Dedifferentiated amniotic fluid mesenchymal stem cell (primary cell): ENCODE results near the gene FAM193A.
"Not testable (repeated sequence)": the region's sequence is repeated elsewhere in the genome, so short reads cannot be mapped to it uniquely, and the experiment has no call there.

Source experiments
- DNase-seq: peaks from one replicate; pipeline ENCODE4 v3.0.0-alpha.2; 2016; ENCODE audit errors: extremely low spot score

The FAM193A gene

GRCh38 chr4:2536193-2537010 is at the start of gene FAM193A:
Gene FAM193A (plus strand): TSS chr4:2536647. CDS start chr4:2536916, 269 bp downstream.
- peak; percentile 99 for DNase-seq

- no peak for DNase-seq
Observed at GRCh38 chr4:2486981-2487380, 49.5 kb upstream of the FAM193A start.

- no peak for DNase-seq
Observed at GRCh38 chr4:2487632-2488031, 48.8 kb upstream of the FAM193A start.

GRCh38 chr4:2489081-2489805 is 47.2 kb upstream of the FAM193A start:
- no peak for DNase-seq

GRCh38 chr4:2489841-2490552 is 46.5 kb upstream of the FAM193A start:
- DNase-seq = no peak

GRCh38 chr4:2492970-2493369 is 43.5 kb upstream of the FAM193A start:
- DNase-seq = no peak

GRCh38 chr4:2494992-2495391 is 41.5 kb upstream of the FAM193A start:
- no peak for DNase-seq

- no peak for DNase-seq
Observed at GRCh38 chr4:2497324-2497723, 39.1 kb upstream of the FAM193A start.

- DNase-seq = no peak
Observed at GRCh38 chr4:2497931-2498330, 38.5 kb upstream of the FAM193A start.

- no peak for DNase-seq
Observed at GRCh38 chr4:2500547-2500946, 35.9 kb upstream of the FAM193A start.

- no peak for DNase-seq
Observed at GRCh38 chr4:2501034-2501594, 35.3 kb upstream of the FAM193A start.

GRCh38 chr4:2503809-2504208 is 32.6 kb upstream of the FAM193A start:
- no peak for DNase-seq

GRCh38 chr4:2507259-2507658 is 29.2 kb upstream of the FAM193A start:
- no peak for DNase-seq

GRCh38 chr4:2507855-2508254 is 28.6 kb upstream of the FAM193A start:
- DNase-seq = no peak

GRCh38 chr4:2510351-2511259 is 25.8 kb upstream of the FAM193A start:
- DNase-seq = no peak

GRCh38 chr4:2511645-2512131 is 24.8 kb upstream of the FAM193A start:
- no peak for DNase-seq

GRCh38 chr4:2512396-2513135 is 23.9 kb upstream of the FAM193A start:
- no peak for DNase-seq

GRCh38 chr4:2514193-2514592 is 22.3 kb upstream of the FAM193A start:
- DNase-seq = not testable (repeated sequence)

- not testable (repeated sequence) for DNase-seq
Observed at GRCh38 chr4:2514944-2515343, 21.5 kb upstream of the FAM193A start.
